ENCODE measurements around the gene FERMT3.
"Not testable (repeated sequence)": the region's sequence is repeated elsewhere in the genome, so short reads cannot be mapped to it uniquely, and the experiment has no call there.

Gene FERMT3

DNA sequence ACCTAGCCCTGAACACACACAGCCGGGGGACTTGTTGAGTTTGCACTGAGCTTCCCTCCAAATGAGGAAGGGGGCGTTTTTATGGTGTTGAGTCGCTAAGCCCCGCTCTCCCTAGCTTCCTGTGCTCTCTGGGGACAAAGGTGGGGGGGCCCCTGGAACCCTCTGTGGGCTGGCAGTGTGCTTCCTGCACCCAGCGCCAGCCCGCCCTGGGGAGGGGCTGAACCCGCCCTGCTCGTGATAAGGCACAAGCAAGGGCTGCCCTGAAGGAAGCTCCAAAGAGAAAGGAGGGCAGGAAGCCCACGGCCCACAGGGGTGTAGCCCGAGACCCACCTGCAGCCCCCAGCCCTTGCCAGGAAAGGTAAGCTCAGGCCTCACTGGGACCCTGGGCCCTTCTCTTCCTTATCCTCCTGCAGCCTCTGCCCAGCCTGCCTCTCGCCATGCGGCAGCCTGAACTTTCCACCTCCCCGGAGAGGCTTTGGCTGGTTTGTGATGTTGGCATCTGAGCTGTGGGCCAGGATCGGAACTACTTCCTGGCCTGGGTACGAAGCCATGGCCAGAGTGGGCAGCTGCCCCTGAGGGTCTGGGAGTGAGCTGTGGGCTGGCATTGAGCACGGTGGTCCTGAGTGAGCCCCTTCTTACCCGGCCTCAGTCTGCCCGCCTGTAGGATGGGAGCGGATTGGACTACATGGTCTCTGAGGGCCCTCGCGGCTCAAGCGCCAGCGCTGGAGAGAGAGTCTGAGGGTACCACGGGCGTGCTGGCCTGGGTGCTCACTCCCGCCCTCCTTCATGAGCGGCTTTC, at the start of gene FERMT3:
Gene FERMT3, plus strand, starts transcription at position 265 of the 799 bp plus-strand sequence. CDS start 644 bp downstream, outside the sequence.
- peak; percentile 48 to 53 for DNase-seq

- no peak for DNase-seq
Measured at GRCh38 chr11:64157631-64158394, 48.7 kb upstream of the FERMT3 start.

DNA sequence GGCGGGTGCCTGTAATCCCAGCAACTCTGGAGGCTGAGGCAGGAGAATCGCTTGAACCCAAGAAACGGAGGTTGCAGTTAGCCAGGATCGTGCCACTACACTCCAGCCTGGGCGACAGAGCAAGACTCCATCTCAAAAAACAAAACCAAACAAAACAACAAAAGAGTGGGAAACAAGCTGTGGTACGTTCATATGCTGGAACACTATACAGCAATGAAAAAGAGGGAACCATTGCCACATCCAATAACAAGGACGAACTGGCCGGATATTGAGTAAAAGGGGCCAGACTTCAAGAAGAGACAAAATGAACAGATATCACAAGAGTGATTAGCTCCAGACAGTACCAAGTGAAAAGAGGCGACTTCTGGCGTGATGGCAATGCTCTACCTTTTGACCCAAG, 45.5 kb upstream of the FERMT3 start:
- no peak for DNase-seq

GRCh38 chr11:64162769-64163168, 43.8 kb upstream of the FERMT3 start:
- DNase-seq = not testable (repeated sequence)

GRCh38 chr11:64163951-64164350, 42.6 kb upstream of the FERMT3 start:
- DNase-seq = no peak

GRCh38 chr11:64164392-64165312, 41.9 kb upstream of the FERMT3 start:
- peak in 1 of 2 experiments; percentile 10 for DNase-seq

DNA sequence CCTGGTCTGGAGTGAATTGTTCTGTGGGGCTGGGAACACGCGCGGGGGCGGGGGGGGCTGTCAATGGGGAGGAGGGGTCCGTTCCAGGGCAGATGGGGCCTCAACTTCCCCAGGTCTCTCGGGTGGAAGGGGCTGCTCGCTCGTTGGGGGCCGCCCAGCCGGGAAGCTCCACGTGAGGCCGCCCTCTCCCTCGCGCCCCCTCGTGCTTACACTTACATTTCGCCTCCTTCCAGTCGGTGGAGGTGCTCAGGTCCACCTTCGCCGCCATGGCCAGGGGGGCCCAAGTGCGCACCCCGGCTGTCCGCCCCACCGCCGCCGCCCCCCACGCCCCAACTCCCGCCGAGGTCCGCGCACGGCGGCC, 41.1 kb upstream of the FERMT3 start:
- DNase-seq = no peak

DNA sequence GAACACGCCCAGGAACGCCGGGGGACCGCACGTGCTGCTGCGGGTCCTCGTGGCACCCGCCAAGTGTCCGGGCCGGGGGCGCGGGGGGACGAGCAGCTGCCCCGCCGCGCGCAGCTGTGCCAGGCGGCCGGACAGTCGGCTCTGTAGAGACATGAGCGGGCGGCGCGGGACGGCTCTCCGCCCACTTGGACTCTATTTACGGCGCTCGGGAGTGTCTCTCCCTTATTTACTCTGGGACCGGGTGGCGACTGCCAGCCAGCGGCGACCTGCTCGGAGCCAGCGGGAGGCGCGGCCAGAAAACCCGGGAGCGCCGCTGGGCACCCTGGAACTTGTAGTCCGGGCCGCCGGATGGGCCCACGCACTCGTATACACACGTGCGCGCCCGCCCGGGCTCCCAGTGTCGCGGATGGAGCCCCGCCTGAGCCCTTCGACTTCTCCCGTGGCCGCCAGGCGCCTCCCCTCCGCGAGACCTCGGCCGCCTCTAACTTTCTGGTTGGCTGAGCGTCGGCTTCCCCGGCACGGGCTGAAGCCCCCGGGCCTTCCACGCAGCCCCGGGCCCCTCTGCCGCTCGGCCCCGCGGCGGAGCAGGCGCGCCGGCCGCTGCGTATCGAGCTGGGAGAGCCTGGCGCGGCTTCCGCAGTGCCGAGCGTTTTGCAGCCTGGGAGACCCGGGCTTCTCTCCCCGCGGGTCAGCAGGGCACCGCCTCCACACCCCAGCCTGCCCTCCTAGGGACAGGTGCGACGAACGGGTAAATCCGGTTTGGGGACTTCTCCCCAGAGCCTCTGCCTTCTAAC, 40.5 kb upstream of the FERMT3 start, which contains the start of gene MACROD1:
Gene MACROD1, minus strand, starts transcription at position 272 of the 794 bp plus-strand sequence. Its CDS starts 119 bp downstream, at position 153.
- DNase-seq = peak; percentile 76 to 77

DNA sequence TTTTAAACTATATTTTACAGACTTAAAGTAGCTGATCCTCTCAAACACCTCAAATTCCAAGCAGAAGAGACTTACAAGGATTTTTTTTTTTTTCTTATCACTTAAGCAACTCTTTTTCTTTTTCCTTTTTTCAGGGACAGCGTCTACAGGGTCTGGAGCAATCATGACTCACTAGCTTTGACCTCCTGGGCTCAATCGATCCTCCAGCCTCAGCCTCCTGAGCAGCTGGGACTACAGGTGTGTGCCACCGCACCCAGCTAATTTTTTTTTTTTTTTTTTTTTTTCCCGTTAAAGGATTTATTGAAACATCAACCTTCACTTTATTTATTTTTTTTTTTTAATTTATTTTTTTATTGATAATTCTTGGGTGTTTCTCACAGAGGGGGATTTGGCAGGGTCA, 36.1 kb upstream of the FERMT3 start:
- DNase-seq = no peak

DNA sequence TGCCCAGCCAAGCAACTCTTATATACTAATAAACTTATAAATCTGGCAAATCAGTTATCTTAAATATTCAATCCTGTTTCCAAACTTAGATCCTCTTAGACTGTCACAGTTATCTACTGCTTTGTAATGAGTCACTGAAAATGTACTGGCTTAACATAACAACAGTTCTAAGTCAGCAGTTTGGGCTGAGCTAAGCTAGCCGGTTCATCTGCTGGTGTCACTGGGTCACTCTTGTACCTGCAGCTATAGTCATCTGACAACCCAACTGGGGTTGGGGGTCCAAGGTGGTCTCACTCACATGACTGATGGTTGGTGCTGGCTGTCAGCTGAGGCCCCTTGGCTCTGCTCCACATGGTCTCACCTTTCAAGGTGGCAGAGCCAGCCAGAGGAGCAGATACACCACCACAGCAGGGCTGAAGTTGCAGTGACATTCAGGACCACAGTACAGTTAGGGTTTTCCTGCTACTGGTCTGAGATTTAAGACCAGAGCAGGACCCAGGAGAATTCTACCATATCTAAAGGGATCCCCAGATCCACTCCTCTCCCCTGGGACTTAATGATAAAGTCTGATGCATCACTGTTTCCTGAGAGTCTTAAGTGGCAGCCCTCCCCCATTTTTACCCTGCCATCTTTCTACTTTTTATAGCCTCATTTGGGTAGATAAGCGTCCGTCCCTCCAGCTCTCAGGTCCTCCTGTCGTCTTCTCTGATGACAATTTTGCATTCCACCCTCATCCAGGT, 32.7 kb upstream of the FERMT3 start:
- DNase-seq = no peak

GRCh38 chr11:64176751-64177150, 29.8 kb upstream of the FERMT3 start:
- no peak for DNase-seq

DNA sequence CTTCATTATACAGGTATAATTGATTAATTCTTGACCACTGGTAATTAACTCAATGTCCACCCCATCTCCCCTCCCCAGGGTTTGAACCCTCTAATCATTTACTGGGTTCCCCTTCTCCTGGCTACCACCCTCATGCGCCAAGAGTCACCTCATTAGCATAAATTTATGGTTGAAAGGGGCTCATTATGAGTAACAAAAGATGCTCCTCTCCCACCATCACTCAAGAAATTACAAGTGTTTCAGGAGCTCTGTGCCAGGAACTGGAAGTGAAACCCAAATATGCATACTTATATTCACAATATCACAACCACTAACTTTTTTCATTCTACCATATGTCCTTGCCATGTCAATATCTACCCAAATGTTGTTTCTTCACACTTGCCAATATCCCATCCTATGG, 28.3 kb upstream of the FERMT3 start:
- no peak for DNase-seq

DNA sequence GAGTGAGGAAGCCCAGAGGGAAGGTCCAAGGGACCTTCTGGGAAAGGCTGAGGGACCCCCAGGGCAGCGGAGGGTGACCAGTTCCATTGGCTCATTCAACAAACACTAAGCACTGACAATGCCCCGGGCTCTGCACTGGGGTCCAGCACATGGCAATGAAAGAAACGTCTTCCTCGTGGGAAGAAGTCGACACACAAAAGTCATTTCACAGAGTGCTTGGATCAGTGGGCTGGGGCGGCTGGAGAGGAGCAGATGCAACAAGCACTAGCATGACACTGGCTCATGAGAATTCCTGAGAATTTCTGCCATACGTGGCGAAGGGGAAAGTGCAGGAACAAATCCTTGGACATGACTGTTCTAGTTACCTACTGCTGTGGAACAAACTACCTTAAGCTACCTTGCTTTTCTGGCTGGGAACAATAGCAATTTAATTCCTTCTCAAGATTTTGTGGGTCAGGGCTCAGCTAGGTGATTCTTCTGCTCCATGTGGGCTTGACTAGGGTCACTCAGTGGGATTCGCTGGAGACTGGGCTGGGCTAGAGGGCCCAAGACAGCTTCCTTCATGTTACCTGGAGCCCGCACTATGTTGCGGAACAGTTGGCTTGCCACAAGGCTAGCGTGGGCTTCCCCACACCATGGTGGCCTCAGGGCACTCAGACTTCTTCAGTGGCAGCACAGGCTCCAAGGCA, 27.4 kb upstream of the FERMT3 start:
- no peak for DNase-seq

GRCh38 chr11:64180891-64181290, 25.6 kb upstream of the FERMT3 start:
- no peak for DNase-seq

GRCh38 chr11:64181506-64182411, 24.8 kb upstream of the FERMT3 start:
- DNase-seq = peak; percentile 72 to 81

DNA sequence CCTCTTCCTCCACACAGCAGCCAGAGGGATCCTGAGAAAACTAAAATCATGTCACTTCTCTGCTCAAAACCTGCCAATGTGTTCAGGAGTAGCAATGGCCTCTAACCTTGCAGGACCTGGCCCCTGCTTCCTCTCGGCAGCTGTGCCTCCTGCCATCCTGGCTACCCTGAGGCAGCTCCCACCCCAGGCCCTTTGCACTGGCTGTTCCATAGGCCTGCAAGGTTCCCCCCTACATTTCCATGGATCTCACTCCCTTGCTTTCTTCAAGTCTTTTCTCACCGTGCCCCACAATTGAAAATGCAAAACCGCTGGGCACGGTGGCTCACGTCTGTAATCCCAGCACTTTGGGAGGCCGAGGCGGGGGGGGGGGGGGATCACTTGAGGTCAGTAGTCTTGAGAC, 22.6 kb upstream of the FERMT3 start:
- DNase-seq = no peak

DNA sequence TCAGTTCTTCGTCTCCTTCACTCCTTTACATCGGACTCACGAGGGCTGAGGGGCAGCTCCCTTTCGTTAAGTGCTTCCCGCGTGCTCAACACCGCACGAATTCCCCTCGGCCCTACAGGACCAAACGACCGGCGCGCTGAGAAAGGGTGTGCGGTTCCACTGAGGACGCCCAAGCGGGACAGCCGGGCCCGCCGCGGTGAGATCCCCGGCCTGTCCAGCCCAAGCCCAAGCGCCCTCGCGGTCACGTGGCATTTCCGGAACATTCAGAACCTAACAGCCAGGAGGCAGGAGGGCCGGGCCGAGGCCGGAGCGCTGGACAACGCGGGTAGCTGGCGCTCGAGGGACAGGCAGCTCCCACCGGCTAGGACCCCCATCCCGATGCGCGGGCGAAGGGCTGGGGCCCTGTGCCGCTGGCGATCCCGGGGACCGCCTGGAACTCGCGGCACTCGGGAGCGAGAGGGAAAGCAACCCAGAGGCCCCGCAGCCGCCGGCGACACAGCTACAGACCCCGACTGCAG, 21.3 kb upstream of the FERMT3 start:
- peak; percentile 40 to 57 for DNase-seq

DNA sequence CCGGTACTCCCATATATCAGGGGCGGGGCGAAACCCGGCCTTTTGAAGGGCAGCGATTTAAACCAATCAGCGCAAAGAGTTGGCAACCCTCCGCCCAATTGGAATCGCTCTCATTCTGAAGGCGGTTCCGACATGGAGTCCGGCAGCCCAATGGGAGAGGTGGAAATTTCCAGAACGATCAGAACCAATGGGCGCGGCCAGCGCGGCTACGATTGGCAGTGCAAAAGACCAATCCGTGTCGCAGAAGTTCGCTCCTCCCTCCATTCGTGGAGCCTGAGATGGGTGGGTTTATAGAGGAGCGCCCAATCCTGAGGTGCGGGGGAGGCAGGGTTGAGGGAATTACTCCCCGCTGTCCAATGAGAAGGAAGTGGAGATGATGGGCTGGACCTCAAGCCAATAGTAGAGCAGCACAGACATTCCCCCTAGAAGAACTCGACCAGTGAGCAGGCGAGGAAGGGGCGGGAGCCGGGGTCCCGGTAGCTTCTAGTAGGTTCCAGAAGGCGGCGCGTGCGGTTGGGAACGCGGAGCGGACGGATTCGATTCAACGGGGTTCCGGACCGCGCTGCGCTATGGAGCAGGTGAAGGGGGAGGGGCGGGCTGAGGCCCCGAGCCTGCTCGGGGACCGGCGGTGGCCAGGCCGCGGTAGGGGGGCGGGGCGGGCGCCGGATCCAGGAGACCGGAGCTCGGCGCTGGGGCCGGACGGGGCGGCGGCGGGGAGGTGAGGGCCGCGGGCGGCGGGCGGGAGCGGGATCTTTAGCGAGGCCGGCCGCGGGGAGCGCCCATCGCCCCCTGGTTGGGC, 20.6 kb upstream of the FERMT3 start, which contains the start of gene STIP1:
Gene STIP1, plus strand, starts transcription at position 479 of the 799 bp plus-strand sequence. Its CDS starts 91 bp downstream, at position 570.
- DNase-seq = peak; percentile 98 to 99

All from AML-193 (cell line).